ENCODE results near the gene NTMT2. TPM values are rescaled to one million over a fixed set of nuclear protein-coding genes. Genes with fewer than 3 reads are reported as not detected.

Gene NTMT2
- polyA plus RNA-seq, 1 donor from 2014 or later = 0.27 TPM

DNA sequence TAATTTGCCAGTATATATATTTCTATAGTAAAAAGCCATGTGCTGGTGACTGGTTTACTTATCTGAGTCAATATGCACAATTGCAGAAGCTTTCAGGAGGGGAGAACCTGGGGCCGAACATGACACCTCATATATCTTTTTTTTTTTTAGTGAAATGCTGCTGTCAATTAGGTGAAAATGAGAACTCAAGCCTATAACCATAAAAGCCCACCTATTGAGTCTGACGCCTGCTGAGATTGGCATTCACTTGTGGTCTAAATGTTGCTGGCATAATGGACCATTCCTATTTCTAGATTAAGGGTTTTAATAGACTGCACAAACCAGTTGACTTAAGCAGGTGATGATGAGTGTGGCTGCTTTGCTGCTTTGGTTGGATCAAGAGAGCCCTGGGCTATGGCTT lies 10.8 kb downstream of the NTMT2 start:
- TF ChIP-seq MXI1 (conservative IDR thresholded peaks at IDR 0.05; ENCODE audit: poor library complexity, severe bottlenecking) = no peak
- no peak for TF ChIP-seq POLR2AphosphoS5 (IDR thresholded peaks at IDR 0.05)
- TF ChIP-seq EZH2 (IDR thresholded peaks at IDR 0.05; ENCODE audit: borderline replicate concordance, insufficient read depth, low read length, poor library complexity, severe bottlenecking) = no peak
- TF ChIP-seq TAF1 (IDR thresholded peaks at IDR 0.05; ENCODE audit: low read depth) = no peak
- TF ChIP-seq EP300 (conservative IDR thresholded peaks at IDR 0.05; ENCODE audit: poor library complexity, severe bottlenecking) = no peak
- no peak for TF ChIP-seq RAD21 (conservative IDR thresholded peaks at IDR 0.05)
- Histone ChIP-seq H3K27me3 (ENCODE audit: insufficient read depth, low read depth, low read length) (no peaks in the 10 kb centered on the region), H3K36me3 (ENCODE audit: insufficient read depth, low read length) (no peaks in the 10 kb centered on the region), H3K4me2 (ENCODE audit: low read length) (no peak overlapping the region), H3K9ac (ENCODE audit: low read length) (no peak overlapping the region), H3F3A (ENCODE audit: insufficient read depth, low read length, poor library complexity, severe bottlenecking) (no peaks in the 10 kb centered on the region), H3K4me3 (ENCODE audit: low read length) (no peak overlapping the region), H3K79me2 (replicated peaks; ENCODE audit: insufficient read depth, low read length) (no peaks in the 10 kb centered on the region), H4K20me1 (ENCODE audit: insufficient read depth) (no peaks in the 10 kb centered on the region), H3K9me2 (ENCODE audit: insufficient read depth, low read length) (no peaks in the 10 kb centered on the region), H3K9me3 (ENCODE audit: low read length) (peaks cover 6% of the 10 kb centered on the region), H2AFZ (ENCODE audit: low read depth, low read length) (no peak overlapping the region), H3K27ac (ENCODE audit: low read length) (no peak overlapping the region)

DNA sequence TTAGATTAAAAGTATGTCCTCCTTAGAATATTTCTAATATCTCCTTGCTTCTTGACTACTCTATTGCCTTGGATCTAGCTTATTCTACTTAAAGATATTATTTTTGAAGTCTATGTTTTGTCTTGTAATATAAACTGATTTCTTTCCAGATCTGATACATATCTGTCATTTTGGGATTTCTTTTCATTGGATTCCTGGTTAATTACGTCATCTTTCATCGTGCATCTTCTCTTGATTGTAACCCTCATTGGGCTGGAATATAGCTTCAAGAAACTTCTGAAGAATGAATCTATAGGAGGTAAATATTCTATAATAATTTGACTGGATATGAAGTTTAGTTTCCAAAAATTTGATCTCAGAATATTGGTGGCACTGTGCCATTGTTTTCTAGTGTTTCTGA lies 12.1 kb downstream of the NTMT2 start:
- H3K79me2 ChIP-seq (replicated peaks; ENCODE audit: insufficient read depth, low read length) = no peaks in the 10 kb centered on the region
- H3K9me3 ChIP-seq (ENCODE audit: low read length) = peaks cover 6% of the 10 kb centered on the region
- no peak for TF ChIP-seq RAD21 (conservative IDR thresholded peaks at IDR 0.05)
- no peak for TF ChIP-seq SMC3 (conservative IDR thresholded peaks at IDR 0.05; ENCODE audit: poor library complexity)
- TF ChIP-seq, protein P1, sequence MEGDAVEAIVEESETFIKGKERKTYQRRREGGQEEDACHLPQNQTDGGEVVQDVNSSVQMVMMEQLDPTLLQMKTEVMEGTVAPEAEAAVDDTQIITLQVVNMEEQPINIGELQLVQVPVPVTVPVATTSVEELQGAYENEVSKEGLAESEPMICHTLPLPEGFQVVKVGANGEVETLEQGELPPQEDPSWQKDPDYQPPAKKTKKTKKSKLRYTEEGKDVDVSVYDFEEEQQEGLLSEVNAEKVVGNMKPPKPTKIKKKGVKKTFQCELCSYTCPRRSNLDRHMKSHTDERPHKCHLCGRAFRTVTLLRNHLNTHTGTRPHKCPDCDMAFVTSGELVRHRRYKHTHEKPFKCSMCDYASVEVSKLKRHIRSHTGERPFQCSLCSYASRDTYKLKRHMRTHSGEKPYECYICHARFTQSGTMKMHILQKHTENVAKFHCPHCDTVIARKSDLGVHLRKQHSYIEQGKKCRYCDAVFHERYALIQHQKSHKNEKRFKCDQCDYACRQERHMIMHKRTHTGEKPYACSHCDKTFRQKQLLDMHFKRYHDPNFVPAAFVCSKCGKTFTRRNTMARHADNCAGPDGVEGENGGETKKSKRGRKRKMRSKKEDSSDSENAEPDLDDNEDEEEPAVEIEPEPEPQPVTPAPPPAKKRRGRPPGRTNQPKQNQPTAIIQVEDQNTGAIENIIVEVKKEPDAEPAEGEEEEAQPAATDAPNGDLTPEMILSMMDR (IDR thresholded peaks at IDR 0.05; ENCODE audit: poor library complexity, severe bottlenecking) = no peak
- no peak for TF ChIP-seq REST (IDR thresholded peaks at IDR 0.05; ENCODE audit: borderline replicate concordance)
- no peak for TF ChIP-seq MXI1 (conservative IDR thresholded peaks at IDR 0.05; ENCODE audit: poor library complexity, severe bottlenecking)
- TF ChIP-seq TAF1 (IDR thresholded peaks at IDR 0.05; ENCODE audit: low read depth) = no peak
- no peak overlapping the region for H3K4me2 ChIP-seq (ENCODE audit: low read length)
- no peaks in the 10 kb centered on the region for H3K27me3 ChIP-seq (ENCODE audit: insufficient read depth, low read depth, low read length)
- H3F3A ChIP-seq (ENCODE audit: insufficient read depth, low read length, poor library complexity, severe bottlenecking) = no peaks in the 10 kb centered on the region
- H4K20me1 ChIP-seq (ENCODE audit: insufficient read depth) = no peaks in the 10 kb centered on the region
- no peak overlapping the region for H3K4me3 ChIP-seq (ENCODE audit: low read length)
- H3K36me3 ChIP-seq (ENCODE audit: insufficient read depth, low read length) = no peaks in the 10 kb centered on the region
- no peak overlapping the region for H3K27ac ChIP-seq (ENCODE audit: low read length)
- H3K9me2 ChIP-seq (ENCODE audit: insufficient read depth, low read length) = no peaks in the 10 kb centered on the region
- no peak overlapping the region for H3K9ac ChIP-seq (ENCODE audit: low read length)
- no peak overlapping the region for H2AFZ ChIP-seq (ENCODE audit: low read depth, low read length)
